T-cell (primary cell): Measurements from ENCODE around the gene RNF144A. TPM values are rescaled to one million over a fixed set of nuclear protein-coding genes. Genes with fewer than 3 reads are reported as not detected.

ENCODE experiments used
- ATAC-seq, 4 experiments: fragments of 200-7000 bp in 3 of 4; fragments of 150-1000 bp in 1 of 4; cut with Tn5 transposase; replicated peaks in 1 of 4; 1 replicate in 3 of 4; 2 replicates in 1 of 4; pipeline ENCODE4 v1.10.0; 2021; ENCODE audit warnings: moderate library complexity in 3 of 4, mild to moderate bottlenecking in 2 of 4, moderate number of reproducible peaks in 1 of 4
- CTCF ChIA-PET, 2 donors: fragments of 300-600 bp; sonication (Branson Sonifier 250); formaldehyde crosslinking; loops; one replicate each; lab custom pipeline; 2022; ENCODE audit warnings: antibody characterized with exemption in 2 of 2; lab: Charles Lee
- POLR2A ChIA-PET, 2 donors: fragments of 300-600 bp; sonication (Branson Sonifier 250); formaldehyde crosslinking; loops; one replicate each; lab custom pipeline; 2022; ENCODE audit warnings: antibody characterized with exemption in 2 of 2; lab: Charles Lee
- DNase-seq, 35 experiments: peaks; one replicate each; pipeline versions ENCODE4 v3.0.0 to v3.0.0-alpha.2; 2013 to 2023
- H3K27ac ChIP-seq: one replicate; pipeline ENCODE4 v1.5.1; 2013; ENCODE audit warnings: low read length
- H3K27me3 ChIP-seq, 2 experiments: replicated peaks in 1 of 2; 1 replicate in 1 of 2; 2 replicates in 1 of 2; pipeline versions ENCODE4 v1.6.1 to v1.7.0; 2013; ENCODE audit warnings: low read length in 1 of 2, mixed read lengths in 1 of 2; ENCODE audit not compliant: control insufficient read depth in 2 of 2, insufficient read depth in 2 of 2; ENCODE audit errors: extremely low read depth in 1 of 2
- H3K36me3 ChIP-seq, 2 donors: 1 replicate in 1 of 2; 2 replicates in 1 of 2; pipeline versions ENCODE4 v1.6.1 to v1.7.0; 2013; ENCODE audit warnings: low read length in 1 of 2; ENCODE audit not compliant: control insufficient read depth in 2 of 2, insufficient read depth in 1 of 2; ENCODE audit errors: extremely low read depth in 1 of 2
- H3K4me1 ChIP-seq, 2 experiments: 1 replicate in 1 of 2; 2 replicates in 1 of 2; pipeline versions ENCODE4 v1.6.1 to v1.7.0; 2013; ENCODE audit warnings: low read length in 2 of 2, mixed read lengths in 1 of 2; ENCODE audit not compliant: insufficient read depth in 2 of 2, control insufficient read depth in 1 of 2; ENCODE audit errors: extremely low read depth in 1 of 2
- H3K4me3 ChIP-seq, 2 donors: 1 replicate in 1 of 2; 2 replicates in 1 of 2; pipeline versions ENCODE4 v1.5.1 to v1.7.0; 2013; ENCODE audit warnings: mild to moderate bottlenecking in 2 of 2, low read length in 1 of 2, moderate library complexity in 1 of 2; ENCODE audit not compliant: control insufficient read depth in 1 of 2; ENCODE audit errors: extremely low read depth in 1 of 2
- H3K9me3 ChIP-seq: 2 replicates; pipeline ENCODE4 v1.7.0; 2013
- H3K27ac Mint-ChIP-seq, 2 donors: one replicate each; pipeline ENCODE4 v1.8.0; 2020 to 2021; ENCODE audit warnings: mild to moderate bottlenecking in 2 of 2, mixed read lengths in 2 of 2
- H3K27me3 Mint-ChIP-seq, 2 donors: one replicate each; pipeline ENCODE4 v1.8.0; 2021 to 2022; ENCODE audit warnings: mixed read lengths in 2 of 2
- H3K36me3 Mint-ChIP-seq: one replicate; pipeline ENCODE4 v1.8.0; 2021; ENCODE audit warnings: mixed read lengths
- H3K4me1 Mint-ChIP-seq, 3 donors: one replicate each; pipeline ENCODE4 v1.8.0; 2020 to 2022; ENCODE audit warnings: mixed read lengths in 3 of 3, mild to moderate bottlenecking in 1 of 3
- H3K4me3 Mint-ChIP-seq, 3 donors: one replicate each; pipeline ENCODE4 v1.8.0; 2020 to 2022; ENCODE audit warnings: mild to moderate bottlenecking in 3 of 3, mixed read lengths in 3 of 3, moderate library complexity in 3 of 3
- H3K9me3 Mint-ChIP-seq, 3 donors: one replicate each; pipeline ENCODE4 v1.8.0; 2020 to 2022; ENCODE audit warnings: mixed read lengths in 3 of 3
- WGBS: methylation state at CpG from one replicate; pipeline ENCODE4 v1.1.5; 2013; ENCODE audit warnings: missing lambda C conversion rate; ENCODE audit not compliant: insufficient coverage; 5-methylcytosine and 5-hydroxymethylcytosine counted together
- total RNA-seq, 35 experiments: library from RNA in 6 of 35; stranded (reverse) in 6 of 35; fragments of 120-200 nt in 1 of 35; gene quantifications; one replicate each; pipeline versions ENCODE4 v1.2.1 to v1.2.4 and lab custom pipeline; 2013 to 2026

RNF144A gene
- total RNA-seq, 5 donors from 2014 or later (not counting 1 experiment from before 2014, with no cell fraction given), result 46.3 to 93.1 (median 79.9) TPM

DNA sequence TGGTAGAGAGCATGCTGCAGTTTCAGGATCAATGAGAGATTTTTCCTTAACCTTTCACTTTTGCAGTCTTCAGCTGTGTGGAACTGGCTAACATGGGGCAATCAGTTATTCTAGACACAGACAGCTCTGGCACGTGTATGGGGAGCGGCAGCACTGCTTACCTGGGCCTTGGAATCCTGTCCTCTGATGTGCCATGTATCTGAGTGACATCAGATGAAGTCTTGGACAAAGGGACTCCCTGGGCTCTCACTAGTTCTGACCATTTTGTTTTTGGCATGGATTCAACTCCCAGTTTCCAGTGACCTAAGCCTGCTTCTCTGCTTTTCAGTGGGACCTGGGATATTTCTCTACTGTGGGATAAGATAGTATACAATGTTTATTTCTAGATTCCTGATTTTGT, 54.3 kb downstream of the RNF144A start:
- Histone ChIP-seq H3K36me3 (peaks cover 15% of the 10 kb centered on the region in 2 donors), H3K9me3 (no peaks in the 10 kb centered on the region), H3K27me3 (no peaks in the 10 kb centered on the region), H3K4me3 (no peak overlapping the region), H3K4me1 (no peaks in the 10 kb centered on the region), H3K27ac (no peak overlapping the region)
- CTCF ChIA-PET, result no interaction called here
- Mint-ChIP-seq H3K36me3 (peaks cover 51% of the 10 kb centered on the region), H3K27me3 (no peaks in the 10 kb centered on the region), H3K4me1 (peaks cover 16 to 39% (median 21%) of the 10 kb centered on the region in 3 donors), H3K4me3 (no peak overlapping the region), H3K27ac (no peak overlapping the region), H3K9me3 (no peaks in the 10 kb centered on the region)
- POLR2A ChIA-PET, result no interaction called here
- 90% methylated on average over 2 of the region's 2 CpGs for WGBS
- no peak for DNase-seq
- no peak for ATAC-seq

DNA sequence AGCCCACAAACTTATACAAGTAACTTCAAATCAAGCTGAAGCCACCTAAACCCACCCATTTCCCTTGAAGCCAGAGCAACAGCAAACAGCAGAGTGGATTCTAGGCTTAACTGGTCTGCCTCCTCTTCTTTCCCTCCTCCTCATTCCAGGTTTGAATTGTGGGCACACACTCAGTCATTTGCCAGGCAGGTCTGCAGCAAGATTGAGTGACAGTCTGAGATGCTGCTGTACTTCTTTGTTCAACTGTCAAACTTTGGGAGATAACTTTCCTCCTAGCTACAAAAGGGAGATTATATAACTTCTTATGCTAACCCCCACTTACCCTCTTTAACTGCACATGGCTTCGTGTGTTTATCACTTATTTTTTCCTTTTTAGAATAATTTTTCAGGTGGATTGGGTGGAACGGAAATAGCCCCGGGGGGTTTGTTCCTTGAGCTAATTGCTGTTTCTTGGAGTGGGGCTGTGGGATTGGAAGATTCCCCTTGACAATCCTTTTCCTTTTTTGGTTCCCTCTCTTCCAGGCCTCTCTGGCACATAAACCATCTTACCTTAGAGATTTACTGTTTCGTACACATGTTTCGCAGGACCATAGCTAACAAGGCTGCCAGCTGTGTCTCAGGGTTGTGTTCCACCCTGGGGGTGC, 55.0 kb downstream of the RNF144A start:
- DNase-seq (no peak), ATAC-seq (no peak)
- Histone ChIP-seq H3K27ac (no peak overlapping the region), H3K4me1 (no peaks in the 10 kb centered on the region), H3K4me3 (no peak overlapping the region), H3K9me3 (no peaks in the 10 kb centered on the region), H3K36me3 (peaks cover 15 to 16% of the 10 kb centered on the region in 2 donors), H3K27me3 (no peaks in the 10 kb centered on the region)
- no peak overlapping the region for H3K4me3 Mint-ChIP-seq
- ChIA-PET POLR2A (no interaction called here), CTCF (no interaction called here)
- peak overlapping the region in 1 of 2 donors; percentile 29 for H3K27ac Mint-ChIP-seq
- H3K4me1 Mint-ChIP-seq, result peaks cover 13 to 39% (median 17%) of the 10 kb centered on the region in 3 donors
- no peaks in the 10 kb centered on the region for H3K27me3 Mint-ChIP-seq
- WGBS, result 100% methylated on average over 1 of the region's 5 CpGs
- peaks cover 47% of the 10 kb centered on the region for H3K36me3 Mint-ChIP-seq
- no peaks in the 10 kb centered on the region for H3K9me3 Mint-ChIP-seq

DNA sequence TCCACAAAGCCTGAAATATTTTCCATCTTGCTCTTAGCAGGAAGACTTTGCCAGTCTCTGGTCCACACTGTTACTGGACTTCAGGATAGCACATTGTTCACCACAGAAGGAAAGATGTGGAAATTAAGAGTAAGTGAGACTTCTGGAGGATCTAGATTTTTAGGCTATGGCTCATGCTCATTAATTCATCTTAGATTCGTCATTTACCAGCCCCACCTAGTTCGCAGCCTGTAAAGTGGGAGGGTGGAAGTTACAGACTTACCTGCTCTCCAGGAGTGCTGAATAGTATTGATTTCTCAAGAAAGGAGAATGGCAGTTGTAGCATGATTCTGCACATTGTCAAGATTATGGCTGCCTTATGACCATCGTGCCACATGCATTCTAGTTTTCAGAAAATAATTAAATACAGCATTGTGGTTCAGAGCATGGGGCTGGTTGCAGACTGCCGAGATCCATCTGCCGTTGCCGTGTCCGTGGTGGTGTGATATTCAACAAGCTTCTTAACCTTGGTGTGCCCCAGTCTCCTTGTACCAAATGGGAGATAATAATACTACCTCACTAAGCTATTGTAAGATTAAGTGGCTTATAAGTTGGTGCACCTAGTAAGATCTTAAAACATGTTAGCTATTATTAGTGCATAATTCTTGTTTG, 56.8 kb downstream of the RNF144A start:
- Histone ChIP-seq H3K36me3 (peaks cover 13 to 15% of the 10 kb centered on the region in 2 donors), H3K27me3 (no peaks in the 10 kb centered on the region), H3K9me3 (no peaks in the 10 kb centered on the region), H3K4me1 (no peaks in the 10 kb centered on the region), H3K4me3 (no peak overlapping the region), H3K27ac (no peak overlapping the region)
- Mint-ChIP-seq H3K36me3 (peaks cover 59% of the 10 kb centered on the region), H3K9me3 (no peaks in the 10 kb centered on the region), H3K27ac (no peak overlapping the region), H3K27me3 (no peaks in the 10 kb centered on the region), H3K4me3 (no peak overlapping the region), H3K4me1 (peaks cover 9 to 34% (median 16%) of the 10 kb centered on the region in 3 donors)
- POLR2A ChIA-PET, result interaction anchor here in 1 of 2 donors (0.7 kb wide), 1 partner anchor 9 kb away, joined by 3 read pairs; no protein-coding TSS in a partner anchor
- WGBS, result 100% methylated on average over 1 of the region's 7 CpGs
- ATAC-seq, result no peak
- DNase-seq, result no peak
- CTCF ChIA-PET, result interaction anchor here (0.6 to 0.9 kb wide), 3 partner anchors 24 to 148 kb away, joined by 3 to 9 read pairs (median 3); no protein-coding TSS in a partner anchor

- Mint-ChIP-seq H3K4me1 (peaks cover 11 to 27% (median 21%) of the 10 kb centered on the region in 3 donors), H3K36me3 (peaks cover 56% of the 10 kb centered on the region), H3K9me3 (no peaks in the 10 kb centered on the region), H3K27me3 (no peaks in the 10 kb centered on the region), H3K27ac (peak overlapping the region in 1 of 2 donors; percentile 16), H3K4me3 (no peak overlapping the region)
- POLR2A ChIA-PET, result no interaction called here
- Histone ChIP-seq H3K4me1 (no peaks in the 10 kb centered on the region), H3K27me3 (no peaks in the 10 kb centered on the region), H3K4me3 (no peak overlapping the region), H3K36me3 (peaks cover 13% of the 10 kb centered on the region in 2 donors), H3K27ac (no peak overlapping the region), H3K9me3 (no peaks in the 10 kb centered on the region)
- CTCF ChIA-PET, result no interaction called here
- no CpG with 5 or more reads among the region's 3 CpGs for WGBS
- DNase-seq (no peak), ATAC-seq (no peak)
Observed at GRCh38 chr2:6975988-6976387, 58.8 kb downstream of the RNF144A start.

DNA sequence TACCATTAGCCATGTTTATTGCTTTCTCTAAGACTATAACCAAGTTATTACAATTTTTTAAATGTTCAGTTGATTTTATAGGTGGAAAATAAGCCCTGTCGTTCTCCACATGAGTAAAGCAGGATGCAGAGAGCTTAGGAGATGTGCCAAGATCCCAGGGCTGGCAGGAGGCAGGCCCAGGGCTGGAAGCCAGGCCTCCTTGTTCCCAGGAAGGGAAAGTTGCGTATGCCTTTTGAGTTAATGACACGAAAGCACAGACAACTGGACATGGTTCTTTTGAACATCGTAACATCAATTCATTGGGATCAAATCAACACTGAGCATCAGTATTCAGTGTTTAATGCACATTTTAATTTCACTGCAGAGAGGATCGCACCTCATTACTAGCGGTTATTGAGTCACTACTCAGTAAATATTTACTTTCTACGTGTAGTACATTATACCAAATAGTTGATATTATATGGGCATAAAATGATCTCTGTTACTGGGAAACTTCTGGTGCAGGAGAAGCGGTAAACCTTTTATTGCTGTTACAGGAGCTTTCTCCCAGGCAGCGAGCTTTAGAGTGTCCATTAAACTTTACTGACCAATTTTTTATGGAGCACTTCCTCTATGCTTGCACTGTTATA, 60.0 kb downstream of the RNF144A start:
- H3K9me3 Mint-ChIP-seq, result peaks cover 0 to 4% (median 0%) of the 10 kb centered on the region in 3 donors

DNA sequence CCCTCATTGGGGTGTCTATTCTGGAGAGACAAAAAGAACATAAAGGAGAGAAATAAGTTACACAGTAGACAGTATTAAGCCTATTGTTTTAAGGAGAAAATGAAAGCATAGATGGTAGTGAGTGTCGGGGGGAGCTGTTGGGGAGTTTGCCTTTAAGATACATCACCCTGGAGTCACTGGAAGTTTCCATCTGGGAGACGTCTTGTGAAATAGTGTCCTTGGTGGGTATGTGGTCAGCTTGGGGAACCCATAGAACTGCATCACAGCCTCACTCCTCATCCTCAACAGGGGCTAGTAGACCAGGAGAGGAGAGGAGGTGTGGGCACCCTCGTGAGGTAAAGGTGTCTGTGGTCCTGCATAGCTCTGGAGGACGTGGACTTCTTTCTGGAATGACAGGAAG, 60.6 kb downstream of the RNF144A start:
- H3K9me3 Mint-ChIP-seq, result peaks cover 0 to 4% (median 0%) of the 10 kb centered on the region in 3 donors
- Histone ChIP-seq H3K27me3 (no peaks in the 10 kb centered on the region), H3K9me3 (no peaks in the 10 kb centered on the region), H3K27ac (no peak overlapping the region), H3K36me3 (peaks cover 8 to 10% of the 10 kb centered on the region in 2 donors), H3K4me3 (no peak overlapping the region), H3K4me1 (no peaks in the 10 kb centered on the region)
- no peak for DNase-seq
- WGBS, result 78% methylated on average over 3 of the region's 4 CpGs
- ChIA-PET CTCF (no interaction called here), POLR2A (no interaction called here)
- H3K27me3 Mint-ChIP-seq, result no peaks in the 10 kb centered on the region
- peaks cover 23 to 28% (median 28%) of the 10 kb centered on the region in 3 donors for H3K4me1 Mint-ChIP-seq
- no peak overlapping the region for H3K27ac Mint-ChIP-seq
- ATAC-seq, result no peak
- H3K4me3 Mint-ChIP-seq, result no peak overlapping the region
- peaks cover 52% of the 10 kb centered on the region for H3K36me3 Mint-ChIP-seq

More for the DNA sequence above, 60.0 kb downstream of the RNF144A start:
- no peaks in the 10 kb centered on the region for H3K4me1 ChIP-seq
- ChIA-PET CTCF (no interaction called here), POLR2A (interaction anchor here in 1 of 2 donors (0.7 kb wide), 1 partner anchor 562 kb away, joined by 3 read pairs; no protein-coding TSS in a partner anchor)
- ATAC-seq (no peak), DNase-seq (no peak)
- no peak overlapping the region for H3K4me3 ChIP-seq
- WGBS, result 100% methylated on average over 3 of the region's 9 CpGs
- H3K36me3 ChIP-seq, result peaks cover 10 to 13% of the 10 kb centered on the region in 2 donors
- Mint-ChIP-seq H3K27me3 (no peaks in the 10 kb centered on the region), H3K4me3 (no peak overlapping the region), H3K36me3 (peaks cover 55% of the 10 kb centered on the region), H3K4me1 (peaks cover 18 to 28% (median 27%) of the 10 kb centered on the region in 3 donors), H3K27ac (no peak overlapping the region)
- H3K27me3 ChIP-seq, result no peaks in the 10 kb centered on the region
- H3K27ac ChIP-seq, result no peak overlapping the region
- no peaks in the 10 kb centered on the region for H3K9me3 ChIP-seq
